Natural killer cell (primary cell): ENCODE results near the gene UNC79. TPM values are rescaled to one million over a fixed set of nuclear protein-coding genes. Genes with fewer than 3 reads are reported as not detected.

Source experiments
- ATAC-seq, 3 donors: fragments of 150-1000 bp in 2 of 3; fragments of 200-7000 bp in 1 of 3; cut with Tn5 transposase; 1 replicate in 1 of 3; 2 replicates in 2 of 3; pipeline ENCODE4 v1.10.0; 2021; ENCODE audit warnings: mild to moderate bottlenecking in 2 of 3, moderate library complexity in 2 of 3
- DNase-seq, 2 donors: peaks; one replicate each; pipeline versions ENCODE4 v3.0.0 to v3.0.0-alpha.2; 2013 to 2021; ENCODE audit warnings: mixed read lengths in 1 of 2
- H3K27ac ChIP-seq: one replicate; pipeline ENCODE4 v1.5.1; 2013; ENCODE audit warnings: mild to moderate bottlenecking, low read length
- H3K27me3 ChIP-seq: one replicate; pipeline ENCODE4 v1.6.1; 2013; ENCODE audit warnings: low read length; ENCODE audit not compliant: control insufficient read depth, insufficient read depth
- H3K36me3 ChIP-seq: one replicate; pipeline ENCODE4 v1.6.1; 2013; ENCODE audit warnings: low read length; ENCODE audit not compliant: control insufficient read depth, insufficient read depth
- H3K4me1 ChIP-seq: one replicate; pipeline ENCODE4 v1.6.1; 2013; ENCODE audit warnings: low read length; ENCODE audit not compliant: control insufficient read depth, insufficient read depth
- H3K4me3 ChIP-seq: one replicate; pipeline ENCODE4 v1.5.1; 2013; ENCODE audit warnings: low read length
- H3K9me3 ChIP-seq: one replicate; pipeline ENCODE4 v1.6.1; 2013; ENCODE audit warnings: low read length; ENCODE audit not compliant: control insufficient read depth, insufficient read depth
- H3K27ac Mint-ChIP-seq, 2 donors: one replicate each; pipeline ENCODE4 v1.8.0; 2022; ENCODE audit warnings: mild to moderate bottlenecking in 2 of 2, mixed read lengths in 2 of 2, moderate library complexity in 1 of 2
- H3K27me3 Mint-ChIP-seq, 2 donors: one replicate each; pipeline ENCODE4 v1.8.0; 2022; ENCODE audit warnings: low read depth in 2 of 2, mixed read lengths in 2 of 2
- H3K36me3 Mint-ChIP-seq: one replicate; pipeline ENCODE4 v1.8.0; 2022; ENCODE audit warnings: mixed read lengths
- H3K4me1 Mint-ChIP-seq, 2 donors: one replicate each; pipeline ENCODE4 v1.8.0; 2022; ENCODE audit warnings: mixed read lengths in 2 of 2
- H3K4me3 Mint-ChIP-seq: one replicate; pipeline ENCODE4 v1.8.0; 2022; ENCODE audit warnings: mild to moderate bottlenecking, moderate library complexity, mixed read lengths
- H3K9me3 Mint-ChIP-seq, 2 donors: one replicate each; pipeline ENCODE4 v1.8.0; 2022; ENCODE audit warnings: mixed read lengths in 2 of 2
- CTCF ChIP-seq: fragments of 200-600 bp; IDR thresholded peaks from one replicate; pipeline ENCODE4 v1.8.0; 2022; ENCODE audit warnings: antibody characterized with exemption
- WGBS: methylation state at CpG from one replicate; pipeline ENCODE4 v1.1.7; 2013; ENCODE audit warnings: missing lambda C conversion rate; ENCODE audit not compliant: insufficient coverage; 5-methylcytosine and 5-hydroxymethylcytosine counted together
- intact Hi-C: fragments of 100-400 bp; cut with micrococcal nuclease; formaldehyde crosslinking; loops from one replicate; pipeline ENCODE4 v1.14.2; 2022
- total RNA-seq, 4 donors: library from RNA; stranded (reverse); fragments of 120-200 nt in 1 of 4; gene quantifications; one replicate each; pipeline versions ENCODE4 v1.2.3 to v1.2.4, GENCODE V29; 2013 to 2022

UNC79 gene
- total RNA-seq, 3 donors from 2014 or later (not counting 1 experiment from before 2014, with no cell fraction given): 0.05 TPM; not detected in 1

GRCh38 chr14:93705513-93706156 is 274.9 kb downstream of the UNC79 start:
- Mint-ChIP-seq H3K36me3 (no peaks in the 10 kb centered on the region), H3K4me1 (no peaks in the 10 kb centered on the region), H3K4me3 (no peak overlapping the region), H3K27me3 (peaks cover 8 to 29% of the 10 kb centered on the region in 2 donors), H3K9me3 (no peaks in the 10 kb centered on the region), H3K27ac (no peak overlapping the region)
- Histone ChIP-seq H3K36me3 (no peaks in the 10 kb centered on the region), H3K27ac (no peak overlapping the region), H3K4me3 (no peak overlapping the region), H3K4me1 (no peaks in the 10 kb centered on the region), H3K9me3 (no peaks in the 10 kb centered on the region), H3K27me3 (peaks cover 4% of the 10 kb centered on the region)
- DNase-seq: no peak
- no peak for ATAC-seq
- intact Hi-C loops: no loop called here
- 87% methylated on average over 15 of the region's 15 CpGs for WGBS
- TF ChIP-seq CTCF: no peak

- H3K9me3 Mint-ChIP-seq: no peaks in the 10 kb centered on the region
- H3K27ac Mint-ChIP-seq: no peak overlapping the region
- no peak for ATAC-seq
- intact Hi-C loops: no loop called here
- Histone ChIP-seq H3K9me3 (no peaks in the 10 kb centered on the region), H3K4me1 (no peaks in the 10 kb centered on the region), H3K4me3 (no peak overlapping the region), H3K27ac (no peak overlapping the region), H3K36me3 (no peaks in the 10 kb centered on the region), H3K27me3 (peaks cover 2% of the 10 kb centered on the region)
- H3K36me3 Mint-ChIP-seq: no peaks in the 10 kb centered on the region
- 88% methylated on average over 21 of the region's 21 CpGs for WGBS
- H3K27me3 Mint-ChIP-seq: peaks cover 8 to 23% of the 10 kb centered on the region in 2 donors
- no peaks in the 10 kb centered on the region for H3K4me1 Mint-ChIP-seq
- no peak for TF ChIP-seq CTCF
- DNase-seq: no peak
- H3K4me3 Mint-ChIP-seq: no peak overlapping the region
Measured at GRCh38 chr14:93706360-93706955, 275.7 kb downstream of the UNC79 start.

GRCh38 chr14:93707475-93707874 is 276.7 kb downstream of the UNC79 start:
- Mint-ChIP-seq H3K4me3 (no peak overlapping the region), H3K9me3 (no peaks in the 10 kb centered on the region), H3K36me3 (no peaks in the 10 kb centered on the region), H3K27me3 (peaks cover 6 to 15% of the 10 kb centered on the region in 2 donors), H3K27ac (no peak overlapping the region), H3K4me1 (no peaks in the 10 kb centered on the region)
- TF ChIP-seq CTCF: no peak
- Histone ChIP-seq H3K4me1 (no peaks in the 10 kb centered on the region), H3K9me3 (no peaks in the 10 kb centered on the region), H3K36me3 (no peaks in the 10 kb centered on the region), H3K27ac (no peak overlapping the region), H3K4me3 (no peak overlapping the region), H3K27me3 (no peaks in the 10 kb centered on the region)
- DNase-seq: no peak
- ATAC-seq: no peak
- intact Hi-C loops: no loop called here
- WGBS: 88% methylated on average over 2 of the region's 3 CpGs
